Upper lobe of left lung (tissue), 4 donors: Measurements from ENCODE around the gene INSRR.

Experiments
- EP300 ChIP-seq, 4 donors: sonication (generic); formaldehyde crosslinking; IDR thresholded peaks; one replicate each; pipeline ENCODE4 v1.5.1; 2017; ENCODE audit warnings: antibody characterized with exemption in 4 of 4, control low read depth in 2 of 4
- POLR2A ChIP-seq, 4 donors: fragments of 450-650 bp; IDR thresholded peaks; one replicate each; pipeline ENCODE4 v1.5.1; 2016 to 2017; ENCODE audit warnings: antibody characterized with exemption in 4 of 4, mild to moderate bottlenecking in 2 of 4
- POLR2AphosphoS5 ChIP-seq, 2 donors: sonication (generic); formaldehyde crosslinking; IDR thresholded peaks; one replicate each; pipeline ENCODE4 v1.5.1; 2017; ENCODE audit warnings: antibody characterized with exemption in 2 of 2
- TF ChIP-seq, protein P1 (sequence below), 6 experiments: fragments of 450-650 bp in 4 of 6; fragments of 200-600 bp in 2 of 6; sonication (generic) in 2 of 6; IDR thresholded peaks; one replicate each; pipeline ENCODE4 v1.5.1; 2016 to 2019; ENCODE audit warnings: antibody characterized with exemption in 6 of 6

DNA sequence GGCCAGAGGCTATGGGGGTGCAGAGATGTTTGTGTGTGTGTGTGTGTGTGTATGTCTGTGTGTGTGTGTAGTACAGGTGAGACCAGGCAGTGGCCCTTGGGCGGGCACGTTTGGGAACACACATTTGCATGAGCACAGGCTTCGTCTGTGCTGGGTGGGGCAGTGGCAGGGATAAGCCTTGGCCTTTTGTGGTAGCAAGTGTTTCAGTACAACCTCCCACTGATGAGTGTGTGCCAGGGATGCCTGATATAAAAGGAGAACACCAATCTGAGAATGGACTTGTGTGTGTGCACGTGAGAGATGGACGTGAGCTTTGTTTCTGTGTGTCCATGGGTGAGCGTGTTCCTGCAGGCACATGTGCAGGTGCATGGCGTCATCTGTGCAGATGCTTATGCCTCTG, 4.7 kb upstream of the INSRR start:
- TF ChIP-seq POLR2AphosphoS5 (IDR thresholded peaks at IDR 0.05) (no peak), POLR2A (IDR thresholded peaks at IDR 0.05) (no peak), EP300 (IDR thresholded peaks at IDR 0.05) (no peak)
- TF ChIP-seq, protein P1, sequence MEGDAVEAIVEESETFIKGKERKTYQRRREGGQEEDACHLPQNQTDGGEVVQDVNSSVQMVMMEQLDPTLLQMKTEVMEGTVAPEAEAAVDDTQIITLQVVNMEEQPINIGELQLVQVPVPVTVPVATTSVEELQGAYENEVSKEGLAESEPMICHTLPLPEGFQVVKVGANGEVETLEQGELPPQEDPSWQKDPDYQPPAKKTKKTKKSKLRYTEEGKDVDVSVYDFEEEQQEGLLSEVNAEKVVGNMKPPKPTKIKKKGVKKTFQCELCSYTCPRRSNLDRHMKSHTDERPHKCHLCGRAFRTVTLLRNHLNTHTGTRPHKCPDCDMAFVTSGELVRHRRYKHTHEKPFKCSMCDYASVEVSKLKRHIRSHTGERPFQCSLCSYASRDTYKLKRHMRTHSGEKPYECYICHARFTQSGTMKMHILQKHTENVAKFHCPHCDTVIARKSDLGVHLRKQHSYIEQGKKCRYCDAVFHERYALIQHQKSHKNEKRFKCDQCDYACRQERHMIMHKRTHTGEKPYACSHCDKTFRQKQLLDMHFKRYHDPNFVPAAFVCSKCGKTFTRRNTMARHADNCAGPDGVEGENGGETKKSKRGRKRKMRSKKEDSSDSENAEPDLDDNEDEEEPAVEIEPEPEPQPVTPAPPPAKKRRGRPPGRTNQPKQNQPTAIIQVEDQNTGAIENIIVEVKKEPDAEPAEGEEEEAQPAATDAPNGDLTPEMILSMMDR (IDR thresholded peaks at IDR 0.05) = no peak
